ENCODE data around the gene RIC8B. TPM values are rescaled to one million over a fixed set of nuclear protein-coding genes. Genes with fewer than 3 reads are reported as not detected.

Gene RIC8B
- total and polyA plus RNA-seq, 2 of the 13 experiments (the other 11 are each of a cell fraction or from before 2014, with no cell fraction given): 5.1 to 7.5 TPM

DNA sequence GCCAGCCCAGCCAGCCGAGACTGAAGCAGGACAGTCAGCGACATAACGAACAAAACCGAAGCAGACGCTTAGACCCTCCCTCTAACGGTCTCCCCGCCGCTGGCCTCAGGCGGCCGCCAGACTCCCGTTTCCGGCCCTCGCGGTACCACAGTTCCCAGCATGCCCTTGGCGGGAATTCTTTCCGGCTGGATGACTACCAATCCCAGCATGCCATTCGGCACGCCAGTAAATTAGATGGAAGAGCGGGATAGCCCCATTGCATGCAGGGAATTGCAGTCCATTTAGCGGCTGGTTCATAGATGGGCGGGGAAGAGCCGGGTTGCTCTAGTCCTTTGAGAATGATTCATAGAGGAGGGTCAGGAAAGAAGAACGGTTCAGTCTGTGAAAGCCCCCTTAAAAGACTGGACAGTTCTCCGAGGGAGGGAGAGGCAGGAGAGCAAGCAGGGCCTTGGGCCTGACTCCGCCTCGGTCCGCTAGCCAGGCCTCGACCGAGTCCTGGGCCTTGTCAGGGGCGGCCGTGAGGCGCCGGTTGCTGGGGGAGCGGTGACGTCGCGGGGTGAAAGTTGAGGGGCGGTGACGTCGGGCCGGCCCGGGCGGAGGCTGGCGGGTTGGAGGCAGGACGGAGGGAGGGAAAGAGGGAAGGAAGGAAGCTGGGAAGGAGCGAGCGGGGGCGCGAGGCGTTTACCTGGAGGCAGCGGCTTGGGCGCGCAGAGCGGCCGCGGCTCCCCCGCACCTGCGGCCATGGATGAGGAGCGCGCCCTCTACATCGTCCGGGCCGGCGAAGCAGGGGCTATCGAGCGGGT lies at the start of gene RIC8B (continued):
- TF ChIP-seq, protein P1, sequence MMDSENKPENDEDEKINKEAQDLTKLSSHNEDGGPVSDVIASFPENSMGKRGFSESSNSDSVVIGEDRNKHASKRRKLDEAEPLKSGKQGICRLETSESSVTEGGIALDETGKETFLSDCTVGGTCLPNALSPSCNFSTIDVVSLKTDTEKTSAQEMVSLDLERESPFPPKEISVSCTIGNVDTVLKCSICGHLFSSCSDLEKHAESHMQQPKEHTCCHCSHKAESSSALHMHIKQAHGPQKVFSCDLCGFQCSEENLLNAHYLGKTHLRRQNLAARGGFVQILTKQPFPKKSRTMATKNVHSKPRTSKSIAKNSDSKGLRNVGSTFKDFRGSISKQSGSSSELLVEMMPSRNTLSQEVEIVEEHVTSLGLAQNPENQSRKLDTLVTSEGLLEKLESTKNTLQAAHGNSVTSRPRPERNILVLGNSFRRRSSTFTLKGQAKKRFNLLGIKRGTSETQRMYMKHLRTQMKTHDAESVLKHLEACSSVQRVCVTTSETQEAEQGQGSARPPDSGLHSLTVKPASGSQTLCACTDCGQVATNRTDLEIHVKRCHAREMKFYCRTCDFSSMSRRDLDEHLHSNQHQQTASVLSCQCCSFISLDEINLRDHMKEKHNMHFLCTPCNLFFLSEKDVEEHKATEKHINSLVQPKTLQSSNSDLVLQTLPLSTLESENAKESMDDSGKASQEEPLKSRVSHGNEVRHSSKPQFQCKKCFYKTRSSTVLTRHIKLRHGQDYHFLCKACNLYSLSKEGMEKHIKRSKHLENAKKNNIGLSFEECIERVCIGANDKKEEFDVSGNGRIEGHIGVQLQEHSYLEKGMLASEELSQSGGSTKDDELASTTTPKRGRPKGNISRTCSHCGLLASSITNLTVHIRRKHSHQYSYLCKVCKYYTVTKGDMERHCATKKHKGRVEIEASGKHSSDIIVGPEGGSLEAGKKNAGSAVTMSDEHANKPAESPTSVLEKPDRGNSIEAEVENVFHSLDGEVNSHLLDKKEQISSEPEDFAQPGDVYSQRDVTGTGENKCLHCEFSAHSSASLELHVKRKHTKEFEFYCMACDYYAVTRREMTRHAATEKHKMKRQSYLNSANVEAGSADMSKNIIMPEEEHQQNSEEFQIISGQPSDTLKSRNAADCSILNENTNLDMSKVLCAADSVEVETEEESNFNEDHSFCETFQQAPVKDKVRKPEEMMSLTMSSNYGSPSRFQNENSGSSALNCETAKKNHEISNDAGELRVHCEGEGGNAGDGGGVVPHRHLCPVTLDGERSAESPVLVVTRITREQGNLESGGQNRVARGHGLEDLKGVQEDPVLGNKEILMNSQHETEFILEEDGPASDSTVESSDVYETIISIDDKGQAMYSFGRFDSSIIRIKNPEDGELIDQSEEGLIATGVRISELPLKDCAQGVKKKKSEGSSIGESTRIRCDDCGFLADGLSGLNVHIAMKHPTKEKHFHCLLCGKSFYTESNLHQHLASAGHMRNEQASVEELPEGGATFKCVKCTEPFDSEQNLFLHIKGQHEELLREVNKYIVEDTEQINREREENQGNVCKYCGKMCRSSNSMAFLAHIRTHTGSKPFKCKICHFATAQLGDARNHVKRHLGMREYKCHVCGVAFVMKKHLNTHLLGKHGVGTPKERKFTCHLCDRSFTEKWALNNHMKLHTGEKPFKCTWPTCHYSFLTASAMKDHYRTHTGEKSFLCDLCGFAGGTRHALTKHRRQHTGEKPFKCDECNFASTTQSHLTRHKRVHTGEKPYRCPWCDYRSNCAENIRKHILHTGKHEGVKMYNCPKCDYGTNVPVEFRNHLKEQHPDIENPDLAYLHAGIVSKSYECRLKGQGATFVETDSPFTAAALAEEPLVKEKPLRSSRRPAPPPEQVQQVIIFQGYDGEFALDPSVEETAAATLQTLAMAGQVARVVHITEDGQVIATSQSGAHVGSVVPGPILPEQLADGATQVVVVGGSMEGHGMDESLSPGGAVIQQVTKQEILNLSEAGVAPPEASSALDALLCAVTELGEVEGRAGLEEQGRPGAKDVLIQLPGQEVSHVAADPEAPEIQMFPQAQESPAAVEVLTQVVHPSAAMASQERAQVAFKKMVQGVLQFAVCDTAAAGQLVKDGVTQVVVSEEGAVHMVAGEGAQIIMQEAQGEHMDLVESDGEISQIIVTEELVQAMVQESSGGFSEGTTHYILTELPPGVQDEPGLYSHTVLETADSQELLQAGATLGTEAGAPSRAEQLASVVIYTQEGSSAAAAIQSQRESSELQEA (CRISPR knock-in tag; IDR thresholded peaks at IDR 0.05; ENCODE audit: not compliant biosample characterization): no peak
- no peak for TF ChIP-seq SMAD1 (CRISPR knock-in tag; IDR thresholded peaks at IDR 0.05; ENCODE audit: borderline replicate concordance, low read depth)
- TF ChIP-seq SCMH1 (CRISPR knock-in tag; IDR thresholded peaks at IDR 0.05; ENCODE audit: borderline replicate concordance): no peak
- TF ChIP-seq, protein P2, sequence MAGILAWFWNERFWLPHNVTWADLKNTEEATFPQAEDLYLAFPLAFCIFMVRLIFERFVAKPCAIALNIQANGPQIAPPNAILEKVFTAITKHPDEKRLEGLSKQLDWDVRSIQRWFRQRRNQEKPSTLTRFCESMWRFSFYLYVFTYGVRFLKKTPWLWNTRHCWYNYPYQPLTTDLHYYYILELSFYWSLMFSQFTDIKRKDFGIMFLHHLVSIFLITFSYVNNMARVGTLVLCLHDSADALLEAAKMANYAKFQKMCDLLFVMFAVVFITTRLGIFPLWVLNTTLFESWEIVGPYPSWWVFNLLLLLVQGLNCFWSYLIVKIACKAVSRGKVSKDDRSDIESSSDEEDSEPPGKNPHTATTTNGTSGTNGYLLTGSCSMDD (CRISPR knock-in tag; IDR thresholded peaks at IDR 0.05): no peak
- TF ChIP-seq SMARCC2 (IDR thresholded peaks at IDR 0.05): no peak
- TF ChIP-seq ZNF790 (CRISPR knock-in tag; IDR thresholded peaks at IDR 0.05; ENCODE audit: borderline replicate concordance): no peak; the same call in 1 of the 2 replicates
- TF ChIP-seq SMC3 (IDR thresholded peaks at IDR 0.05; ENCODE audit: low read length): no peak
- TF ChIP-seq GABPB1 (CRISPR knock-in tag; IDR thresholded peaks at IDR 0.05): peak; percentile 94
- peak; percentile 93 for TF ChIP-seq ASH2L (IDR thresholded peaks at IDR 0.05; ENCODE audit: insufficient read length, low read depth, low read length)
- peak; percentile 98 for TF ChIP-seq THAP11 (CRISPR knock-in tag; IDR thresholded peaks at IDR 0.05)
- TF ChIP-seq, protein P3, sequence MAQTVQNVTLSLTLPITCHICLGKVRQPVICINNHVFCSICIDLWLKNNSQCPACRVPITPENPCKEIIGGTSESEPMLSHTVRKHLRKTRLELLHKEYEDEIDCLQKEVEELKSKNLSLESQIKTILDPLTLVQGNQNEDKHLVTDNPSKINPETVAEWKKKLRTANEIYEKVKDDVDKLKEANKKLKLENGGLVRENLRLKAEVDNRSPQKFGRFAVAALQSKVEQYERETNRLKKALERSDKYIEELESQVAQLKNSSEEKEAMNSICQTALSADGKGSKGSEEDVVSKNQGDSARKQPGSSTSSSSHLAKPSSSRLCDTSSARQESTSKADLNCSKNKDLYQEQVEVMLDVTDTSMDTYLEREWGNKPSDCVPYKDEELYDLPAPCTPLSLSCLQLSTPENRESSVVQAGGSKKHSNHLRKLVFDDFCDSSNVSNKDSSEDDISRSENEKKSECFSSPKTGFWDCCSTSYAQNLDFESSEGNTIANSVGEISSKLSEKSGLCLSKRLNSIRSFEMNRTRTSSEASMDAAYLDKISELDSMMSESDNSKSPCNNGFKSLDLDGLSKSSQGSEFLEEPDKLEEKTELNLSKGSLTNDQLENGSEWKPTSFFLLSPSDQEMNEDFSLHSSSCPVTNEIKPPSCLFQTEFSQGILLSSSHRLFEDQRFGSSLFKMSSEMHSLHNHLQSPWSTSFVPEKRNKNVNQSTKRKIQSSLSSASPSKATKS (CRISPR knock-in tag; IDR thresholded peaks at IDR 0.05): no peak
- TF ChIP-seq ZNF839 (CRISPR knock-in tag; IDR thresholded peaks at IDR 0.05; ENCODE audit: borderline replicate concordance): 0 out of 2 replicates have a peak, but pooled peaks have one; percentile 23
- TF ChIP-seq, protein P4, sequence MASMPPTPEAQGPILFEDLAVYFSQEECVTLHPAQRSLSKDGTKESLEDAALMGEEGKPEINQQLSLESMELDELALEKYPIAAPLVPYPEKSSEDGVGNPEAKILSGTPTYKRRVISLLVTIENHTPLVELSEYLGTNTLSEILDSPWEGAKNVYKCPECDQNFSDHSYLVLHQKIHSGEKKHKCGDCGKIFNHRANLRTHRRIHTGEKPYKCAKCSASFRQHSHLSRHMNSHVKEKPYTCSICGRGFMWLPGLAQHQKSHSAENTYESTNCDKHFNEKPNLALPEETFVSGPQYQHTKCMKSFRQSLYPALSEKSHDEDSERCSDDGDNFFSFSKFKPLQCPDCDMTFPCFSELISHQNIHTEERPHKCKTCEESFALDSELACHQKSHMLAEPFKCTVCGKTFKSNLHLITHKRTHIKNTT (CRISPR knock-in tag; IDR thresholded peaks at IDR 0.05): 0 out of 2 replicates have a peak, but pooled peaks have one; percentile 94
- peak; percentile 80 for TF ChIP-seq HIVEP1 (CRISPR knock-in tag; IDR thresholded peaks at IDR 0.05)
- 0 out of 2 replicates have a peak, but pooled peaks have one; percentile 21 for TF ChIP-seq ZNF747 (CRISPR knock-in tag; IDR thresholded peaks at IDR 0.05; ENCODE audit: borderline replicate concordance)
- TF ChIP-seq ZNF629 (CRISPR knock-in tag; conservative IDR thresholded peaks at IDR 0.05): no peak

Data from HepG2 (cell line).